Cardiac fibroblast (primary cell): Measurements from ENCODE around the gene GID8.

ENCODE experiments used
- DNase-seq, 2 donors: peaks; one replicate each; pipeline versions ENCODE4 v3.0.0 to v3.0.0-alpha.2; 2010; ENCODE audit warnings: low read depth in 2 of 2
- H3K4me3 ChIP-seq, 2 donors: replicated peaks in 1 of 2; 1 replicate in 1 of 2; 2 replicates in 1 of 2; pipeline ENCODE4 v1.5.1; 2011; ENCODE audit warnings: low read depth in 2 of 2, low read length in 2 of 2, mild to moderate bottlenecking in 2 of 2, moderate library complexity in 1 of 2
- CTCF ChIP-seq: IDR thresholded peaks from one replicate; pipeline ENCODE4 v1.5.1; 2011; ENCODE audit warnings: low read depth, mild to moderate bottlenecking, low read length, inconsistent platforms

GID8 gene

GRCh38 chr20:62975812-62976508, 38.0 kb downstream of the GID8 start:
- TF ChIP-seq CTCF = no peak
- no peak for DNase-seq
- H3K4me3 ChIP-seq = no peak overlapping the region

- TF ChIP-seq CTCF = no peak
- no peak for DNase-seq
- no peak overlapping the region for H3K4me3 ChIP-seq
Measured at GRCh38 chr20:62976886-62977285, 38.9 kb downstream of the GID8 start.

GRCh38 chr20:62977613-62978560, 39.9 kb downstream of the GID8 start:
- no peak for DNase-seq
- H3K4me3 ChIP-seq = no peak overlapping the region
- TF ChIP-seq CTCF = no peak

GRCh38 chr20:62978561-62978943, 40.6 kb downstream of the GID8 start:
- no peak for TF ChIP-seq CTCF
- no peak overlapping the region for H3K4me3 ChIP-seq
- no peak for DNase-seq

GRCh38 chr20:62979310-62979709, 41.4 kb downstream of the GID8 start:
- no peak for DNase-seq
- TF ChIP-seq CTCF = no peak
- no peak overlapping the region for H3K4me3 ChIP-seq

GRCh38 chr20:62979876-62980373, 42.0 kb downstream of the GID8 start:
- no peak for TF ChIP-seq CTCF
- no peak for DNase-seq
- no peak overlapping the region for H3K4me3 ChIP-seq
